PC-9 (cell line): ENCODE measurements around the gene SMDT1. TPM values are rescaled to one million over a fixed set of nuclear protein-coding genes. Genes with fewer than 3 reads are reported as not detected.

Source experiments
- BruUV-seq: library from RNA; stranded (reverse); fragments of 400-500 nt; replicated peaks from 2 replicates; lab custom pipeline; 2021; lab: Mats Ljungman, UMichigan
- CTCF ChIA-PET: fragments of 300-600 bp; sonication (Branson Sonifier 250); formaldehyde crosslinking; loops from one replicate; lab custom pipeline; 2022; ENCODE audit warnings: antibody characterized with exemption; lab: Charles Lee
- POLR2A ChIA-PET: fragments of 300-600 bp; sonication (Branson Sonifier 250); formaldehyde crosslinking; loops from one replicate; lab custom pipeline; 2022; ENCODE audit warnings: antibody characterized with exemption; ENCODE audit not compliant: unreplicated experiment; lab: Charles Lee
- DNase-seq, 2 experiments: peaks; one replicate each; pipeline versions ENCODE4 v3.0.0 to v3.0.0-alpha.2; 2015 to 2022; ENCODE audit warnings: mixed read lengths in 1 of 2
- H2AFZ ChIP-seq: fragments of 200-600 bp; sonication (generic); 2 replicates; pipeline ENCODE4 v1.8.1; 2017; ENCODE audit warnings: antibody characterized with exemption
- H3F3A ChIP-seq: fragments of 200-600 bp; sonication (generic); 2 replicates; pipeline ENCODE4 v1.8.1; 2017; ENCODE audit warnings: antibody characterized with exemption, mild to moderate bottlenecking, low read depth; ENCODE audit not compliant: insufficient read depth
- H3K27ac ChIP-seq: fragments of 200-600 bp; sonication (generic); 2 replicates; pipeline ENCODE4 v1.6.1; 2016; ENCODE audit warnings: mixed run types
- H3K27me3 ChIP-seq: fragments of 200-600 bp; sonication (generic); 2 replicates; pipeline ENCODE4 v1.6.1; 2016; ENCODE audit warnings: low read depth, mixed run types; ENCODE audit not compliant: insufficient read depth
- H3K36me3 ChIP-seq: fragments of 200-600 bp; sonication (generic); 2 replicates; pipeline ENCODE4 v1.6.1; 2016; ENCODE audit warnings: low read depth, mixed run types
- H3K4me1 ChIP-seq: fragments of 200-600 bp; sonication (generic); replicated peaks from 2 replicates; pipeline ENCODE4 v1.6.1; 2016; ENCODE audit warnings: mixed run types; ENCODE audit not compliant: insufficient read depth
- H3K4me2 ChIP-seq: fragments of 200-600 bp; sonication (generic); 2 replicates; pipeline ENCODE4 v1.6.1; 2017; ENCODE audit warnings: mixed run types
- H3K4me3 ChIP-seq: fragments of 200-600 bp; sonication (generic); 2 replicates; pipeline ENCODE4 v1.6.1; 2016; ENCODE audit warnings: mixed run types
- H3K79me2 ChIP-seq: fragments of 200-600 bp; sonication (generic); 2 replicates; pipeline ENCODE4 v1.6.1; 2017; ENCODE audit warnings: low read depth, mixed run types
- H3K9me2 ChIP-seq: fragments of 200-600 bp; sonication (generic); 2 replicates; pipeline ENCODE4 v1.8.1; 2017; ENCODE audit warnings: mild to moderate bottlenecking; ENCODE audit not compliant: insufficient read depth
- H3K9me3 ChIP-seq: fragments of 200-600 bp; sonication (generic); 2 replicates; pipeline ENCODE4 v1.8.1; 2016; ENCODE audit warnings: low read depth; ENCODE audit not compliant: insufficient read depth
- H4K20me1 ChIP-seq: fragments of 200-600 bp; sonication (generic); 2 replicates; pipeline ENCODE4 v1.8.1; 2017; ENCODE audit not compliant: insufficient read depth
- EZH2 ChIP-seq: fragments of 200-600 bp; sonication (generic); IDR thresholded peaks from 2 replicates; pipeline ENCODE4 v1.8.0; 2017; ENCODE audit warnings: antibody characterized with exemption, low read depth
- intact Hi-C: fragments of 100-400 bp; cut with micrococcal nuclease; formaldehyde crosslinking; loops from one replicate; pipeline ENCODE4 v1.10.0; 2022; ENCODE audit not compliant: unreplicated experiment
- total RNA-seq: library from RNA; stranded (reverse); gene quantifications from 2 replicates; pipeline ENCODE4 v1.2.3, GENCODE V29; 2021
- TF ChIP-seq, protein P1 (sequence below): fragments of 200-600 bp; sonication (generic); conservative IDR thresholded peaks from 2 replicates; pipeline ENCODE4 v1.6.1; 2017; ENCODE audit warnings: mixed run types, antibody characterized with exemption, mild to moderate bottlenecking, moderate library complexity

The SMDT1 gene
- total RNA-seq, 1 experiment from 2014 or later: 55.3 TPM

DNA sequence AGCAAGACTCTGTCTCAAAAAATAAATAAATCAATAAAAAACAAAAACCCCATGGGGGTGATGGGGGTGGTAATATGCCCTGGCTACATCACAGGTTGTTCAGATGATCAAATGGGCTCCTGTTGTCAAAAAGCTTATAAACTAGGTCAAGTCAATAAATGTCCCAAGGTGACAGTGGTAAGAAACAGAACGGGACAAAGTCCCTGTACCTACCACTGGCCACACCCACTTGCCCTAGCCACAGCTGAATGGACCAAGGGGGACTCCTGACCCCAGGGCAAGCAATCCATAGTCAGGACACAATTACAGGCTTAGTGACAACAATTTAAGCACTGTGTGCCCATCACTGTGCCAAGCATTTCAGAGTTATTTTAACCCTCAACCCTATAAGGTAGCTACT, 14.9 kb upstream of the SMDT1 start:
- Histone ChIP-seq H3K4me1 (peaks cover 1% of the 10 kb centered on the region; the same call in 1 of the 2 replicates), H3K9me2 (no peaks in the 10 kb centered on the region), H3K79me2 (no peaks in the 10 kb centered on the region), H3K4me2 (no peak overlapping the region), H3K27me3 (no peaks in the 10 kb centered on the region), H3K27ac (no peak overlapping the region), H3K4me3 (no peak overlapping the region), H2AFZ (no peak overlapping the region), H4K20me1 (no peaks in the 10 kb centered on the region), H3F3A (peaks cover 2% of the 10 kb centered on the region; the same call in 1 of the 2 replicates), H3K9me3 (no peaks in the 10 kb centered on the region), H3K36me3 (no peaks in the 10 kb centered on the region)
- intact Hi-C loops: no loop called here
- TF ChIP-seq, protein P1, sequence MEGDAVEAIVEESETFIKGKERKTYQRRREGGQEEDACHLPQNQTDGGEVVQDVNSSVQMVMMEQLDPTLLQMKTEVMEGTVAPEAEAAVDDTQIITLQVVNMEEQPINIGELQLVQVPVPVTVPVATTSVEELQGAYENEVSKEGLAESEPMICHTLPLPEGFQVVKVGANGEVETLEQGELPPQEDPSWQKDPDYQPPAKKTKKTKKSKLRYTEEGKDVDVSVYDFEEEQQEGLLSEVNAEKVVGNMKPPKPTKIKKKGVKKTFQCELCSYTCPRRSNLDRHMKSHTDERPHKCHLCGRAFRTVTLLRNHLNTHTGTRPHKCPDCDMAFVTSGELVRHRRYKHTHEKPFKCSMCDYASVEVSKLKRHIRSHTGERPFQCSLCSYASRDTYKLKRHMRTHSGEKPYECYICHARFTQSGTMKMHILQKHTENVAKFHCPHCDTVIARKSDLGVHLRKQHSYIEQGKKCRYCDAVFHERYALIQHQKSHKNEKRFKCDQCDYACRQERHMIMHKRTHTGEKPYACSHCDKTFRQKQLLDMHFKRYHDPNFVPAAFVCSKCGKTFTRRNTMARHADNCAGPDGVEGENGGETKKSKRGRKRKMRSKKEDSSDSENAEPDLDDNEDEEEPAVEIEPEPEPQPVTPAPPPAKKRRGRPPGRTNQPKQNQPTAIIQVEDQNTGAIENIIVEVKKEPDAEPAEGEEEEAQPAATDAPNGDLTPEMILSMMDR: no peak
- no peak for DNase-seq
- POLR2A ChIA-PET: no interaction called here
- CTCF ChIA-PET: no interaction called here
- BruUV-seq: no TSS peak

DNA sequence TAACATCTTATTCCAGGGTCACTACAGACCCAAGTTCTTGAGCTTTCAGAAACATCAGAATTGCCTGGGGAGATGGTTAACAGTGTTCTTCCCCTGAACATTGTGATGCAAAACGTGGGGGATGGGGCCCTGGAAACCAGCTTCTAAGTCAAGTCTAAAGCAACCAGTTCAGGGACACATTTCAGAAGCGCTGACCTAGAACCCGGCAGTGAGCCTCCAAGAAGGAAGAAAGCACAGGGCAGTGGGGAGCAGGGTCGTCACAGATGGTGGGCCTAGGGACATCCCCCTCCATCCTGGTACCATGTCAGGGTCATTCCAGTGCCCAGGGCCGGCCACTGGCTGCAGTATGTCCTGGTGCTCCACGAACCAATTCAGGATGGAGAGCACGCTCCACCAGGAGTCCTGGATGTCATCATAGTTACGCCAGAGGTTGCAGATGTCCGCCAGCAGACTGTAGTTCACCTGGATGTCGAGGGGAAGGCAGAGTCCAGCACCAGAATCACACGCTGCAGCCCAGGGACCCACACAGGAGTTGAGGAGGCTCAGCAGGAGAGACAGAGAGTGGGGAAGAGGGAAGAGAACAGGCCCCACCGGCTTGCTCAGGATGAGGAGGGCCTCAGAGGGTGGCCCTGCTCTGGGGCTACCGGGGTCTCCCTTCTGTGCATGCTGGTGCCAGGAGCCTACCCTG, 13.9 kb upstream of the SMDT1 start:
- H2AFZ ChIP-seq: no peak overlapping the region
- no peaks in the 10 kb centered on the region for H3K79me2 ChIP-seq
- no TSS peak for BruUV-seq
- H3K4me3 ChIP-seq: no peak overlapping the region
- no peak overlapping the region for H3K27ac ChIP-seq
- H3K9me3 ChIP-seq: no peaks in the 10 kb centered on the region
- H3K9me2 ChIP-seq: no peaks in the 10 kb centered on the region
- H4K20me1 ChIP-seq: no peaks in the 10 kb centered on the region
- intact Hi-C loops: no loop called here
- H3K4me1 ChIP-seq: peaks cover 8% of the 10 kb centered on the region
- H3F3A ChIP-seq: peaks cover 10% of the 10 kb centered on the region; the same call in 1 of the 2 replicates
- ChIA-PET CTCF (no interaction called here), POLR2A (no interaction called here)
- no peaks in the 10 kb centered on the region for H3K36me3 ChIP-seq
- no peak for DNase-seq
- H3K27me3 ChIP-seq: no peaks in the 10 kb centered on the region
- no peak overlapping the region for H3K4me2 ChIP-seq
- TF ChIP-seq, protein P1: no peak
- TF ChIP-seq EZH2: no peak

DNA sequence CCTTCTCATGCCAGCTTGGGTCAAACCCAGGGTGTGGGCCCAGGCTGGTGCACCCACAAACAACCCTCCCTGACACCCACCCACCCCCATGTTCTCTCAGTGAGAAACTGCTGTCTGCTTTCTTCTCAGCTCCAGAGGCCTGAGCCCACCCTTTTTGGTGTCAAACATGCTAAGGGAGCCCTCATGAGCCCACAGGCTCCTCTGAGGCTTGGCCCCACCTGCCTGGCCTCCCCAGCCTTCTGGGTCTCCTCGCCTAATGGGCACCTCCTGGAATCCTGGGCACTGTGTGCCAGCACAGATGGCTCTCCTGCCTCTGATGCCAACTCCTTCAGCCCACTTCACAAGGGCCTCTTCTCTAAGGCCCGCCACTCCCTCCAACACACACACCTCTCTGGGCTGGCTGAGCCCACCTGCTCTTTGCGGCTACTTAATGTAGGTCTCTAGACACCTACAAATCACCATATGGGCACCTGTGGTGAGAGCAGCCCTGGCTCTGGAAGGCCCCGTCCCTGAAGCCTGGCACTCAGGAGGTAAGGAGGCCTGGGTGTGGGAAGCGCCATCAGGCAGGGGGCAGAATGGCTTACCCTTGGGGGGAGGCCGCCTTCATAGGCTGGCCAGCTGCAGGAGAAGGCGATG, 13.3 kb upstream of the SMDT1 start:
- Histone ChIP-seq H3K79me2 (no peaks in the 10 kb centered on the region), H3K9me2 (no peaks in the 10 kb centered on the region), H3K27me3 (no peaks in the 10 kb centered on the region), H3F3A (peaks cover 10% of the 10 kb centered on the region; the same call in 1 of the 2 replicates), H2AFZ (no peak overlapping the region), H3K36me3 (no peaks in the 10 kb centered on the region), H3K27ac (no peak overlapping the region), H3K4me2 (no peak overlapping the region), H3K4me1 (peaks cover 10% of the 10 kb centered on the region), H4K20me1 (no peaks in the 10 kb centered on the region), H3K4me3 (no peak overlapping the region), H3K9me3 (no peaks in the 10 kb centered on the region)
- CTCF ChIA-PET: no interaction called here
- BruUV-seq: no TSS peak
- intact Hi-C loops: no loop called here
- no peak for DNase-seq
- TF ChIP-seq EZH2: no peak
- TF ChIP-seq, protein P1: no peak
- POLR2A ChIA-PET: no interaction called here
